Left lung (tissue), 10 donors: ENCODE measurements around the gene OR51A4. TPM values are rescaled to one million over a fixed set of nuclear protein-coding genes. Genes with fewer than 3 reads are reported as not detected.

Experiments used
- ATAC-seq: fragments of 200-7000 bp; cut with Tn5 transposase; one replicate; pipeline ENCODE4 v1.9.1; 2020; ENCODE audit warnings: moderate library complexity
- DNase-seq, 4 donors: peaks; one replicate each; pipeline ENCODE4 v3.0.0-alpha.2; 2013 to 2020
- H3K27ac ChIP-seq, 2 donors: fragments of 200-600 bp; sonication (generic) in 1 of 2; one replicate each; pipeline versions ENCODE4 v1.5.0 to v1.8.0; 2020 to 2021
- H3K27me3 ChIP-seq, 2 donors: fragments of 200-600 bp; sonication (generic) in 1 of 2; one replicate each; pipeline versions ENCODE4 v1.5.0 to v1.8.0; 2020 to 2021
- H3K36me3 ChIP-seq, 2 donors: fragments of 200-600 bp; sonication (generic) in 1 of 2; one replicate each; pipeline versions ENCODE4 v1.5.0 to v1.8.0; 2020 to 2021
- H3K4me1 ChIP-seq, 2 donors: fragments of 200-600 bp; one replicate each; pipeline ENCODE4 v1.8.0; 2021
- H3K4me3 ChIP-seq, 2 donors: fragments of 200-600 bp; sonication (generic) in 1 of 2; one replicate each; pipeline versions ENCODE4 v1.5.0 to v1.8.0; 2020 to 2021; ENCODE audit warnings: mild to moderate bottlenecking in 1 of 2
- H3K9me3 ChIP-seq, 2 donors: fragments of 200-600 bp; sonication (generic) in 1 of 2; one replicate each; pipeline versions ENCODE4 v1.5.0 to v1.8.0; 2020 to 2021
- CTCF ChIP-seq, 2 donors: fragments of 200-600 bp; sonication (generic) in 1 of 2; IDR thresholded peaks; one replicate each; pipeline versions ENCODE4 v1.5.0 to v1.8.0; 2021; ENCODE audit warnings: antibody characterized with exemption in 2 of 2
- intact Hi-C, 2 donors: fragments of 100-400 bp; cut with DNase I; formaldehyde crosslinking; loops; one replicate each; pipeline versions ENCODE4 v1.11.2 to v1.14.2; 2022
- polyA plus RNA-seq, 6 donors: library from polyadenylated mRNA; unstranded; fragments of 120-200 nt; gene quantifications; one replicate each; pipeline ENCODE4 v1.2.1, GENCODE V29; 2013; ENCODE audit not compliant: insufficient read length in 6 of 6
- total RNA-seq, 2 donors: library from RNA; stranded (reverse); fragmentation: NEBNext Ultra II Directional; extraction: Animal tissue kit (Norgen Biotek cat#: 25700); gene quantifications; one replicate each; pipeline ENCODE4 v1.2.1, GENCODE V29; 2021
- donor health status: DM: no; HTN: yes; CAD: no.
- donor health status: DM: no; HTN: no; CAD: no.

The OR51A4 gene
- total and polyA plus RNA-seq, 8 donors, result not detected

GRCh38 chr11:4936745-4937144 is 10.7 kb downstream of the OR51A4 start:
- no peaks in the 10 kb centered on the region for H3K36me3 ChIP-seq
- no peak for TF ChIP-seq CTCF (IDR thresholded peaks at IDR 0.05)
- ATAC-seq, result no peak
- no peaks in the 10 kb centered on the region for H3K9me3 ChIP-seq
- DNase-seq, result no peak
- intact Hi-C loops, result no loop called here
- H3K4me3 ChIP-seq, result no peak overlapping the region
- H3K27ac ChIP-seq, result no peak overlapping the region
- no peaks in the 10 kb centered on the region for H3K27me3 ChIP-seq
- no peaks in the 10 kb centered on the region for H3K4me1 ChIP-seq

GRCh38 chr11:4932751-4933150 is 14.7 kb downstream of the OR51A4 start:
- ATAC-seq (no peak), DNase-seq (no peak)
- TF ChIP-seq CTCF (IDR thresholded peaks at IDR 0.05), result no peak
- H3K27me3 ChIP-seq, result no peaks in the 10 kb centered on the region
- no peaks in the 10 kb centered on the region for H3K36me3 ChIP-seq
- intact Hi-C loops, result no loop called here
- no peak overlapping the region for H3K4me3 ChIP-seq
- H3K4me1 ChIP-seq, result no peaks in the 10 kb centered on the region
- no peak overlapping the region for H3K27ac ChIP-seq
- no peaks in the 10 kb centered on the region for H3K9me3 ChIP-seq

GRCh38 chr11:4926608-4927007 is 20.8 kb downstream of the OR51A4 start:
- no peaks in the 10 kb centered on the region for H3K9me3 ChIP-seq
- no peak for ATAC-seq
- intact Hi-C loops, result no loop called here
- H3K27ac ChIP-seq, result no peak overlapping the region
- no peaks in the 10 kb centered on the region for H3K36me3 ChIP-seq
- no peak overlapping the region for H3K4me3 ChIP-seq
- TF ChIP-seq CTCF (IDR thresholded peaks at IDR 0.05), result no peak
- no peak for DNase-seq
- no peaks in the 10 kb centered on the region for H3K27me3 ChIP-seq
- no peaks in the 10 kb centered on the region for H3K4me1 ChIP-seq

- Histone ChIP-seq H3K36me3 (no peaks in the 10 kb centered on the region), H3K9me3 (no peaks in the 10 kb centered on the region), H3K4me1 (no peaks in the 10 kb centered on the region), H3K27ac (no peak within 1 kb of the TSS), H3K4me3 (no peak within 1 kb of the TSS), H3K27me3 (no peaks in the 10 kb centered on the region)
- ATAC-seq (no peak), DNase-seq (no peak)
- intact Hi-C loops, result no loop called here
- TF ChIP-seq CTCF (IDR thresholded peaks at IDR 0.05), result no peak
These were observed 23.2 kb downstream of the OR51A4 start, which contains the start of gene OR51G1 for GRCh38 chr11:4924239-4924638. Gene OR51G1 (minus strand): TSS chr11:4924339. CDS start chr11:4924339, 0 bp downstream.

GRCh38 chr11:4922304-4922703 is 25.1 kb downstream of the OR51A4 start:
- intact Hi-C loops, result no loop called here
- DNase-seq (no peak), ATAC-seq (no peak)
- no peak overlapping the region for H3K4me3 ChIP-seq
- no peak overlapping the region for H3K27ac ChIP-seq
- no peaks in the 10 kb centered on the region for H3K9me3 ChIP-seq
- no peaks in the 10 kb centered on the region for H3K27me3 ChIP-seq
- H3K36me3 ChIP-seq, result no peaks in the 10 kb centered on the region
- TF ChIP-seq CTCF (IDR thresholded peaks at IDR 0.05), result no peak
- no peaks in the 10 kb centered on the region for H3K4me1 ChIP-seq
